Astrocyte (in vitro differentiated cells and primary cell): ENCODE measurements around the gene MYO5A. TPM values are rescaled to one million over a fixed set of nuclear protein-coding genes. Genes with fewer than 3 reads are reported as not detected.

Experiments used
- DNase-seq: peaks from one replicate; pipeline ENCODE4 v3.0.0-alpha.2; 2010; ENCODE audit warnings: low read depth
- FAIRE-seq: peaks from 2 replicates; lab custom pipeline; 2011; peaks lifted over from hg19 to GRCh38; lab: Jason Lieb, UNC
- H2AFZ ChIP-seq: 2 replicates; pipeline ENCODE4 v1.6.0; 2012; ENCODE audit warnings: low read depth, low read length, inconsistent platforms
- H3K27ac ChIP-seq: 2 replicates; pipeline ENCODE4 v1.5.1; 2011; ENCODE audit warnings: low read depth, low read length, inconsistent platforms
- H3K27me3 ChIP-seq: 2 replicates; pipeline ENCODE4 v1.6.0; 2011; ENCODE audit warnings: low read length, inconsistent platforms; ENCODE audit not compliant: insufficient read depth
- H3K36me3 ChIP-seq: 2 replicates; pipeline ENCODE4 v1.5.1; 2011; ENCODE audit warnings: low read length, inconsistent platforms; ENCODE audit not compliant: insufficient read depth
- H3K4me1 ChIP-seq: 2 replicates; pipeline ENCODE4 v1.5.1; 2011; ENCODE audit warnings: low read length, inconsistent platforms; ENCODE audit not compliant: insufficient read depth
- H3K4me2 ChIP-seq: 2 replicates; pipeline ENCODE4 v1.6.0; 2012; ENCODE audit warnings: low read length, inconsistent platforms
- H3K4me3 ChIP-seq: 2 replicates; pipeline ENCODE4 v1.5.1; 2011; ENCODE audit warnings: low read depth, mild to moderate bottlenecking, low read length, inconsistent platforms; ENCODE audit not compliant: insufficient read depth
- H3K79me2 ChIP-seq: 2 replicates; pipeline ENCODE4 v1.6.0; 2012; ENCODE audit warnings: mild to moderate bottlenecking, low read length, inconsistent platforms; ENCODE audit not compliant: insufficient read depth
- H3K9ac ChIP-seq: 2 replicates; pipeline ENCODE4 v1.6.0; 2012; ENCODE audit warnings: mild to moderate bottlenecking, low read length, inconsistent platforms
- H3K9me3 ChIP-seq: 2 replicates; pipeline ENCODE4 v1.5.1; 2012; ENCODE audit warnings: low read depth, mild to moderate bottlenecking, low read length, inconsistent platforms; ENCODE audit not compliant: insufficient read depth
- H4K20me1 ChIP-seq: 2 replicates; pipeline ENCODE4 v1.6.0; 2012; ENCODE audit warnings: low read length, inconsistent platforms; ENCODE audit not compliant: insufficient read depth
- H3K27ac Mint-ChIP-seq: one replicate; pipeline ENCODE4 v1.8.0; 2021; ENCODE audit warnings: mild to moderate bottlenecking, mixed read lengths; ENCODE audit not compliant: unreplicated experiment
- H3K27me3 Mint-ChIP-seq: one replicate; pipeline ENCODE4 v1.8.0; 2021; ENCODE audit warnings: low read depth, mixed read lengths; ENCODE audit not compliant: unreplicated experiment
- H3K36me3 Mint-ChIP-seq: one replicate; pipeline ENCODE4 v1.8.0; 2021; ENCODE audit warnings: low read depth, mixed read lengths; ENCODE audit not compliant: unreplicated experiment
- H3K4me1 Mint-ChIP-seq: one replicate; pipeline ENCODE4 v1.8.0; 2021; ENCODE audit warnings: low read depth, mixed read lengths; ENCODE audit not compliant: unreplicated experiment
- H3K4me3 Mint-ChIP-seq: one replicate; pipeline ENCODE4 v1.8.0; 2021; ENCODE audit warnings: mild to moderate bottlenecking, moderate library complexity, mixed read lengths; ENCODE audit not compliant: unreplicated experiment
- H3K9me3 Mint-ChIP-seq: one replicate; pipeline ENCODE4 v1.8.0; 2021; ENCODE audit warnings: mild to moderate bottlenecking, mixed read lengths; ENCODE audit not compliant: unreplicated experiment
- CTCF ChIP-seq: IDR thresholded peaks from 2 replicates; pipeline ENCODE4 v1.5.1; 2011; ENCODE audit warnings: low read depth, mild to moderate bottlenecking, inconsistent platforms, low read length, moderate library complexity; ENCODE audit not compliant: insufficient read depth
- EZH2 ChIP-seq: IDR thresholded peaks from 2 replicates; pipeline ENCODE4 v1.6.1; 2012; ENCODE audit warnings: mild to moderate bottlenecking, low read length, inconsistent platforms; ENCODE audit not compliant: insufficient read depth
- total RNA-seq: library from RNA; stranded (reverse); gene quantifications from 2 replicates; pipeline ENCODE4 v1.2.1, GENCODE V29; 2021

Gene MYO5A
- total RNA-seq, 1 donor from 2014 or later, result 47.6 TPM

- peaks cover 39% of the 10 kb centered on the region for H3K27me3 Mint-ChIP-seq
- no peaks in the 10 kb centered on the region for H3K9me3 ChIP-seq
- no peak for TF ChIP-seq EZH2
- TF ChIP-seq CTCF, result no peak
- no peak overlapping the region for H3K27ac Mint-ChIP-seq
- no peak overlapping the region for H3K4me2 ChIP-seq
- H3K27me3 ChIP-seq, result peaks cover 14% of the 10 kb centered on the region
- no peak overlapping the region for H2AFZ ChIP-seq
- H3K9ac ChIP-seq, result no peak overlapping the region
- peaks cover 14% of the 10 kb centered on the region for H3K4me1 ChIP-seq
- H3K36me3 Mint-ChIP-seq, result no peaks in the 10 kb centered on the region
- H3K9me3 Mint-ChIP-seq, result peaks cover 1% of the 10 kb centered on the region
- H4K20me1 ChIP-seq, result peaks cover 9% of the 10 kb centered on the region
- peaks cover 10% of the 10 kb centered on the region for H3K79me2 ChIP-seq
- H3K36me3 ChIP-seq, result no peaks in the 10 kb centered on the region
- H3K4me1 Mint-ChIP-seq, result no peaks in the 10 kb centered on the region
- no peak overlapping the region for H3K4me3 ChIP-seq
- no peak overlapping the region for H3K27ac ChIP-seq
- DNase-seq (no peak), FAIRE-seq (no peak)
- H3K4me3 Mint-ChIP-seq, result no peak overlapping the region
Observed at GRCh38 chr15:52532427-52532826, 3.7 kb upstream of the MYO5A start.

GRCh38 chr15:52529940-52530339 lies 1.3 kb upstream of the MYO5A start:
- Histone ChIP-seq H3K79me2 (peaks cover 33% of the 10 kb centered on the region), H3K27ac (no peak overlapping the region), H3K4me3 (peak overlapping the region; percentile 75), H3K4me1 (peaks cover 14% of the 10 kb centered on the region), H3K9me3 (no peaks in the 10 kb centered on the region), H3K4me2 (peak overlapping the region; percentile 96), H3K27me3 (peaks cover 14% of the 10 kb centered on the region), H4K20me1 (peaks cover 27% of the 10 kb centered on the region), H3K36me3 (no peaks in the 10 kb centered on the region), H3K9ac (no peak overlapping the region), H2AFZ (peak overlapping the region; percentile 95)
- Mint-ChIP-seq H3K36me3 (no peaks in the 10 kb centered on the region), H3K27me3 (peaks cover 34% of the 10 kb centered on the region), H3K4me1 (no peaks in the 10 kb centered on the region), H3K4me3 (peak overlapping the region; percentile 74), H3K27ac (no peak overlapping the region), H3K9me3 (peaks cover 1% of the 10 kb centered on the region)
- FAIRE-seq (no peak), DNase-seq (no peak)
- no peak for TF ChIP-seq CTCF
- no peak for TF ChIP-seq EZH2

- peak overlapping the region; percentile 81 for H3K9ac ChIP-seq
- H3K27ac ChIP-seq, result peak overlapping the region; percentile 47
- peaks cover 14% of the 10 kb centered on the region for H3K27me3 ChIP-seq
- peaks cover 34% of the 10 kb centered on the region for H3K27me3 Mint-ChIP-seq
- H2AFZ ChIP-seq, result peak overlapping the region; percentile 95
- H3K4me1 ChIP-seq, result peaks cover 14% of the 10 kb centered on the region
- DNase-seq (no peak), FAIRE-seq (no peak)
- H3K36me3 Mint-ChIP-seq, result no peaks in the 10 kb centered on the region
- no peaks in the 10 kb centered on the region for H3K9me3 ChIP-seq
- peaks cover 27% of the 10 kb centered on the region for H4K20me1 ChIP-seq
- peaks cover 1% of the 10 kb centered on the region for H3K9me3 Mint-ChIP-seq
- peak overlapping the region; percentile 75 for H3K4me3 ChIP-seq
- peak overlapping the region; percentile 74 for H3K4me3 Mint-ChIP-seq
- H3K27ac Mint-ChIP-seq, result no peak overlapping the region
- H3K4me2 ChIP-seq, result peak overlapping the region; percentile 96
- H3K36me3 ChIP-seq, result no peaks in the 10 kb centered on the region
- H3K79me2 ChIP-seq, result peaks cover 38% of the 10 kb centered on the region
- TF ChIP-seq CTCF (no peak), EZH2 (no peak)
- H3K4me1 Mint-ChIP-seq, result no peaks in the 10 kb centered on the region
Observed at GRCh38 chr15:52529341-52529924, 753 bp upstream of the MYO5A start.
